Astrocyte (in vitro differentiated cells and primary cell): ENCODE results near the gene FADS6. TPM values are rescaled to one million over a fixed set of nuclear protein-coding genes. Genes with fewer than 3 reads are reported as not detected.

Experiments used
- DNase-seq: peaks from one replicate; pipeline ENCODE4 v3.0.0-alpha.2; 2010; ENCODE audit warnings: low read depth
- FAIRE-seq: peaks from 2 replicates; lab custom pipeline; 2011; peaks lifted over from hg19 to GRCh38; lab: Jason Lieb, UNC
- H2AFZ ChIP-seq: 2 replicates; pipeline ENCODE4 v1.6.0; 2012; ENCODE audit warnings: low read depth, low read length, inconsistent platforms
- H3K27ac ChIP-seq: 2 replicates; pipeline ENCODE4 v1.5.1; 2011; ENCODE audit warnings: low read depth, low read length, inconsistent platforms
- H3K27me3 ChIP-seq: 2 replicates; pipeline ENCODE4 v1.6.0; 2011; ENCODE audit warnings: low read length, inconsistent platforms; ENCODE audit not compliant: insufficient read depth
- H3K36me3 ChIP-seq: 2 replicates; pipeline ENCODE4 v1.5.1; 2011; ENCODE audit warnings: low read length, inconsistent platforms; ENCODE audit not compliant: insufficient read depth
- H3K4me1 ChIP-seq: 2 replicates; pipeline ENCODE4 v1.5.1; 2011; ENCODE audit warnings: low read length, inconsistent platforms; ENCODE audit not compliant: insufficient read depth
- H3K4me2 ChIP-seq: 2 replicates; pipeline ENCODE4 v1.6.0; 2012; ENCODE audit warnings: low read length, inconsistent platforms
- H3K4me3 ChIP-seq: 2 replicates; pipeline ENCODE4 v1.5.1; 2011; ENCODE audit warnings: low read depth, mild to moderate bottlenecking, low read length, inconsistent platforms; ENCODE audit not compliant: insufficient read depth
- H3K79me2 ChIP-seq: 2 replicates; pipeline ENCODE4 v1.6.0; 2012; ENCODE audit warnings: mild to moderate bottlenecking, low read length, inconsistent platforms; ENCODE audit not compliant: insufficient read depth
- H3K9ac ChIP-seq: 2 replicates; pipeline ENCODE4 v1.6.0; 2012; ENCODE audit warnings: mild to moderate bottlenecking, low read length, inconsistent platforms
- H3K9me3 ChIP-seq: 2 replicates; pipeline ENCODE4 v1.5.1; 2012; ENCODE audit warnings: low read depth, mild to moderate bottlenecking, low read length, inconsistent platforms; ENCODE audit not compliant: insufficient read depth
- H4K20me1 ChIP-seq: 2 replicates; pipeline ENCODE4 v1.6.0; 2012; ENCODE audit warnings: low read length, inconsistent platforms; ENCODE audit not compliant: insufficient read depth
- H3K27ac Mint-ChIP-seq: one replicate; pipeline ENCODE4 v1.8.0; 2021; ENCODE audit warnings: mild to moderate bottlenecking, mixed read lengths; ENCODE audit not compliant: unreplicated experiment
- H3K27me3 Mint-ChIP-seq: one replicate; pipeline ENCODE4 v1.8.0; 2021; ENCODE audit warnings: low read depth, mixed read lengths; ENCODE audit not compliant: unreplicated experiment
- H3K36me3 Mint-ChIP-seq: one replicate; pipeline ENCODE4 v1.8.0; 2021; ENCODE audit warnings: low read depth, mixed read lengths; ENCODE audit not compliant: unreplicated experiment
- H3K4me1 Mint-ChIP-seq: one replicate; pipeline ENCODE4 v1.8.0; 2021; ENCODE audit warnings: low read depth, mixed read lengths; ENCODE audit not compliant: unreplicated experiment
- H3K4me3 Mint-ChIP-seq: one replicate; pipeline ENCODE4 v1.8.0; 2021; ENCODE audit warnings: mild to moderate bottlenecking, moderate library complexity, mixed read lengths; ENCODE audit not compliant: unreplicated experiment
- H3K9me3 Mint-ChIP-seq: one replicate; pipeline ENCODE4 v1.8.0; 2021; ENCODE audit warnings: mild to moderate bottlenecking, mixed read lengths; ENCODE audit not compliant: unreplicated experiment
- EZH2 ChIP-seq: IDR thresholded peaks from 2 replicates; pipeline ENCODE4 v1.6.1; 2012; ENCODE audit warnings: mild to moderate bottlenecking, low read length, inconsistent platforms; ENCODE audit not compliant: insufficient read depth
- total RNA-seq: library from RNA; stranded (reverse); gene quantifications from 2 replicates; pipeline ENCODE4 v1.2.1, GENCODE V29; 2021
- TF ChIP-seq, protein P1 (sequence below): IDR thresholded peaks from 2 replicates; pipeline ENCODE4 v1.5.1; 2011; ENCODE audit warnings: low read depth, mild to moderate bottlenecking, inconsistent platforms, low read length, moderate library complexity; ENCODE audit not compliant: insufficient read depth

The FADS6 gene
- total RNA-seq, 1 donor from 2014 or later = not detected

DNA sequence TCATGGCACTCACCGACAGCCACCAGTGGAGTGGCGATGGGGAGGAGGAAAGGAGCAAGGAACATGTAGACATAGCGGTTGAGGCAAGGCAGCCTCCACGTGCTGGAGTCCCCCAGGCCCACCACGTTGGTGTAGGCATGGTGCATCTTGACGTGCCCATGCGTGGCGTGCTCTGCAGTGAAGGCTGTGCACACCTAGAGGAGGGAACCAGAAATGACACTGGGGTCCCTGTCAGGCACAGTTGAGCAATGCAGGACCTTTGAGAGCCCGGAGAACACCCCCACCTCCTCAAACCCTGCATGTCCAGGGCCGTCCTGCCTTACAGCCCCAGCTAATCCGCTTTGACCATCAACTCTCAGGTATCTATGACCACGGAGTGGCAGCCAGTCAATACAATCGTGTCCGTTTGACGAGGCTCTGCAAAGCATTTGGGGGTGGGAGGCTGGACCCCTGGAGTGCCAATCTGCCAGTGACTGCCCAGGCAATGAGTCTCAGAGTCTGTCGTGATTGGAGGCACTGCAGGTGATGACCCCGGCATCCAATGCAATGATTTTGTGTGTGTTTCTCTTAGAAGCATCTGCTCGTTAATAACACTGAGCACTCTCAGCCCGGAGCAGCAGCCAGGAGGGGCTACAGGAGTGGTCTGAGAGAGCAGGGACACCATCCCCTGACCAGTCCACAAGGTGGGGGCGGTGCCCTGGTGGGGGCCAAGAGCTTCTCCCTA is 10.8 kb downstream of the FADS6 start:
- Mint-ChIP-seq H3K4me3 (no peak overlapping the region), H3K9me3 (no peaks in the 10 kb centered on the region), H3K27me3 (peaks cover 35% of the 10 kb centered on the region), H3K4me1 (no peaks in the 10 kb centered on the region), H3K36me3 (no peaks in the 10 kb centered on the region), H3K27ac (no peak overlapping the region)
- TF ChIP-seq, protein P1, sequence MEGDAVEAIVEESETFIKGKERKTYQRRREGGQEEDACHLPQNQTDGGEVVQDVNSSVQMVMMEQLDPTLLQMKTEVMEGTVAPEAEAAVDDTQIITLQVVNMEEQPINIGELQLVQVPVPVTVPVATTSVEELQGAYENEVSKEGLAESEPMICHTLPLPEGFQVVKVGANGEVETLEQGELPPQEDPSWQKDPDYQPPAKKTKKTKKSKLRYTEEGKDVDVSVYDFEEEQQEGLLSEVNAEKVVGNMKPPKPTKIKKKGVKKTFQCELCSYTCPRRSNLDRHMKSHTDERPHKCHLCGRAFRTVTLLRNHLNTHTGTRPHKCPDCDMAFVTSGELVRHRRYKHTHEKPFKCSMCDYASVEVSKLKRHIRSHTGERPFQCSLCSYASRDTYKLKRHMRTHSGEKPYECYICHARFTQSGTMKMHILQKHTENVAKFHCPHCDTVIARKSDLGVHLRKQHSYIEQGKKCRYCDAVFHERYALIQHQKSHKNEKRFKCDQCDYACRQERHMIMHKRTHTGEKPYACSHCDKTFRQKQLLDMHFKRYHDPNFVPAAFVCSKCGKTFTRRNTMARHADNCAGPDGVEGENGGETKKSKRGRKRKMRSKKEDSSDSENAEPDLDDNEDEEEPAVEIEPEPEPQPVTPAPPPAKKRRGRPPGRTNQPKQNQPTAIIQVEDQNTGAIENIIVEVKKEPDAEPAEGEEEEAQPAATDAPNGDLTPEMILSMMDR = no peak
- TF ChIP-seq EZH2 = no peak
- FAIRE-seq (no peak), DNase-seq (no peak)
- Histone ChIP-seq H4K20me1 (no peaks in the 10 kb centered on the region), H3K27me3 (peaks cover 9% of the 10 kb centered on the region), H2AFZ (no peak overlapping the region), H3K9ac (no peak overlapping the region), H3K9me3 (no peaks in the 10 kb centered on the region), H3K36me3 (no peaks in the 10 kb centered on the region), H3K4me2 (no peak overlapping the region), H3K4me1 (no peaks in the 10 kb centered on the region), H3K4me3 (no peak overlapping the region), H3K27ac (no peak overlapping the region), H3K79me2 (no peaks in the 10 kb centered on the region)

DNA sequence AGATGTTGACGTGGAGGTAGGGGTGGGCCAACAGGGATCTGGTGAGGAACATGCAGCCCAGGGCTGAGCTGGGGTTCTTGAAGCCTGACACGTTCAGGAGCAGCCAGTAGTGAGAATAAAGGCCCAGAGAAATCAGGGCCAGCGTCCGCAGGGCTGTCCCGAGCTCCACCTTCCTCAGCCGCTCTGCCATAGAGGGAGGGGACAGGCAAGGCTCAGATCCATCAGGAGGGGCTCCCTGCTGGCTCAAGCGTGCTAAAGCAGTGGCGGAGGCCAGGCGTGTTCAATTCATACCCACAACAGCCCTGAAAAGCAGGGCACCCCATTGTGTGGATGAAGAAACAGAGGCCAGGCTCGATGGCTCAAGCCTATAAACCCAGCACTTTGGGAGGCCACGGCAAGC is 12.4 kb downstream of the FADS6 start:
- Mint-ChIP-seq H3K27me3 (peaks cover 38% of the 10 kb centered on the region), H3K4me1 (no peaks in the 10 kb centered on the region), H3K27ac (no peak overlapping the region), H3K4me3 (no peak overlapping the region), H3K9me3 (no peaks in the 10 kb centered on the region), H3K36me3 (no peaks in the 10 kb centered on the region)
- H3K27me3 ChIP-seq = peaks cover 9% of the 10 kb centered on the region
- H3K4me2 ChIP-seq = no peak overlapping the region
- H3K9me3 ChIP-seq = no peaks in the 10 kb centered on the region
- H3K4me3 ChIP-seq = no peak overlapping the region
- DNase-seq (no peak), FAIRE-seq (no peak)
- TF ChIP-seq, protein P1 = no peak
- no peak for TF ChIP-seq EZH2
- H3K4me1 ChIP-seq = no peaks in the 10 kb centered on the region
- no peak overlapping the region for H3K27ac ChIP-seq
- no peaks in the 10 kb centered on the region for H3K79me2 ChIP-seq
- H3K36me3 ChIP-seq = no peaks in the 10 kb centered on the region
- H3K9ac ChIP-seq = no peak overlapping the region
- H2AFZ ChIP-seq = no peak overlapping the region
- H4K20me1 ChIP-seq = no peaks in the 10 kb centered on the region

DNA sequence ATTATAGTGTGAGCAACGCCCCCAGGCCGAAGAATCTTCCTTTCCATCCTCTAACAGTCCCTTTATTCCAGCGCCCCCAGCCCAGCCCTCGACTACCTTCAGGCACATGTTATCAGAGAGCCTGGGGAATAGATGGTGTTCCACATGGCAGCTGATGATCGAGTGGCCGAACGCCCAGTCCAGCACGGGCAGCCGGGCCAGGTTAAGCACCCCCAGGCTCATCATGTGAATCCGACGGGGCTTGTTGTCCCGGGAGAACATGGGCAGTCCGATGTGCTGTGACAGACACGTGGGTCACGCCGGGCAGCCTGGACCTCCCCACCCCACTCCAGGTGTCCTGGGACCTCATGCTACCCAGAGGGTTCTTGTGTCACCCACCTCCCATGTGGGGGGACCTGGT is 14.1 kb downstream of the FADS6 start:
- Histone ChIP-seq H3K9me3 (no peaks in the 10 kb centered on the region), H3K27ac (no peak overlapping the region), H3K4me1 (no peaks in the 10 kb centered on the region), H3K79me2 (no peaks in the 10 kb centered on the region), H2AFZ (no peak overlapping the region), H3K36me3 (no peaks in the 10 kb centered on the region), H4K20me1 (no peaks in the 10 kb centered on the region), H3K9ac (no peak overlapping the region), H3K4me3 (no peak overlapping the region), H3K4me2 (no peak overlapping the region), H3K27me3 (peaks cover 7% of the 10 kb centered on the region)
- Mint-ChIP-seq H3K9me3 (no peaks in the 10 kb centered on the region), H3K4me1 (no peaks in the 10 kb centered on the region), H3K27me3 (peaks cover 33% of the 10 kb centered on the region), H3K36me3 (no peaks in the 10 kb centered on the region), H3K4me3 (no peak overlapping the region), H3K27ac (no peak overlapping the region)
- DNase-seq (no peak), FAIRE-seq (no peak)
- TF ChIP-seq EZH2 = no peak
- TF ChIP-seq, protein P1 = no peak
